Activated B cell treated with CpG ODN at 0.5 μM for 24 hours (primary cell): ENCODE results near the gene PHAF1. TPM values are rescaled to one million over a fixed set of nuclear protein-coding genes. Genes with fewer than 3 reads are reported as not detected.

Source experiments
- ATAC-seq: fragments of 200-7000 bp; cut with Tn5 transposase; one replicate; pipeline ENCODE4 v1.10.0; 2021; ENCODE audit warnings: low read depth, mild to moderate bottlenecking, moderate library complexity
- CTCF ChIA-PET: fragments of 350-600 bp; sonication (Branson Sonifier 250); formaldehyde crosslinking; loops from one replicate; lab custom pipeline; 2021; ENCODE audit warnings: antibody characterized with exemption; lab: Charles Lee
- POLR2A ChIA-PET: fragments of 350-600 bp; sonication (Branson Sonifier 250); formaldehyde crosslinking; loops from one replicate; lab custom pipeline; 2021; ENCODE audit warnings: antibody characterized with exemption; lab: Charles Lee
- DNase-seq: peaks from one replicate; pipeline ENCODE4 v3.0.0; 2022
- H3K27ac Mint-ChIP-seq: one replicate; pipeline ENCODE4 v1.8.0; 2020; ENCODE audit warnings: mixed read lengths
- H3K27me3 Mint-ChIP-seq: one replicate; pipeline ENCODE4 v1.8.0; 2021; ENCODE audit warnings: mixed read lengths
- H3K36me3 Mint-ChIP-seq: one replicate; pipeline ENCODE4 v1.8.0; 2021; ENCODE audit warnings: low read depth, mixed read lengths
- H3K4me1 Mint-ChIP-seq: one replicate; pipeline ENCODE4 v1.8.0; 2021; ENCODE audit warnings: mixed read lengths
- H3K4me3 Mint-ChIP-seq: one replicate; pipeline ENCODE4 v1.8.0; 2020; ENCODE audit warnings: mild to moderate bottlenecking, mixed read lengths
- H3K9me3 Mint-ChIP-seq: one replicate; pipeline ENCODE4 v1.8.0; 2020; ENCODE audit warnings: mixed read lengths
- CTCF ChIP-seq: fragments of 200-600 bp; IDR thresholded peaks from one replicate; pipeline ENCODE4 v1.8.0; 2022; ENCODE audit warnings: antibody characterized with exemption, mild to moderate bottlenecking
- intact Hi-C: fragments of 100-400 bp; cut with micrococcal nuclease; formaldehyde crosslinking; loops from one replicate; pipeline ENCODE4 v1.15.1; 2024
- total RNA-seq: library from RNA; stranded (reverse); gene quantifications from 2 replicates; pipeline ENCODE4 v1.2.3, GENCODE V29; 2022

Gene PHAF1
- 13.8 and 16.9 TPM in 2 replicates for total RNA-seq

- no peaks in the 10 kb centered on the region for H3K9me3 Mint-ChIP-seq
- peak within 1 kb of the TSS; percentile 83 for H3K27ac Mint-ChIP-seq
- no peaks in the 10 kb centered on the region for H3K27me3 Mint-ChIP-seq
- H3K36me3 Mint-ChIP-seq = peaks cover 9% of the 10 kb centered on the region
- H3K4me1 Mint-ChIP-seq = peaks cover 39% of the 10 kb centered on the region
- peak; percentile 96 for DNase-seq
- ChIA-PET POLR2A (interaction anchor here (1.0 kb wide), 2 partner anchors 53 to 81 kb away, joined by 3 to 8 read pairs; partner anchors contain the start of gene CBFB), CTCF (interaction anchor here (0.8 kb wide), 1 partner anchor 8 kb away, joined by 3 read pairs; no protein-coding TSS in a partner anchor)
- TF ChIP-seq CTCF = no peak
- peak; percentile 92 for ATAC-seq
- H3K4me3 Mint-ChIP-seq = peak within 1 kb of the TSS; percentile 91
- intact Hi-C loops = loop anchor here (1.0 to 2.0 kb wide), 2 partner anchors 49 to 80 kb away; partner anchors contain the start of genes CBFB, FBXL8 and TRADD
Observed at GRCh38 chr16:67109407-67110135, at the start of gene PHAF1. PHAF1 (plus strand) TSS chr16:67109941; CDS start chr16:67110176, 235 bp downstream.

- DNase-seq (no peak), ATAC-seq (no peak)
- ChIA-PET CTCF (no interaction called here), POLR2A (no interaction called here)
- no peak for TF ChIP-seq CTCF
- intact Hi-C loops = no loop called here
- Mint-ChIP-seq H3K4me3 (peak overlapping the region; percentile 15), H3K27me3 (no peaks in the 10 kb centered on the region), H3K9me3 (no peaks in the 10 kb centered on the region), H3K4me1 (peaks cover 22% of the 10 kb centered on the region), H3K36me3 (peaks cover 29% of the 10 kb centered on the region), H3K27ac (peak overlapping the region; percentile 3)
Observed at GRCh38 chr16:67063008-67063407, 46.7 kb upstream of the PHAF1 start.

- CTCF ChIA-PET = no interaction called here
Observed at GRCh38 chr16:67068212-67068753, 41.5 kb upstream of the PHAF1 start.

GRCh38 chr16:67071476-67072048 is 38.2 kb upstream of the PHAF1 start:
- CTCF ChIA-PET = no interaction called here
- POLR2A ChIA-PET = no interaction called here
- H3K36me3 Mint-ChIP-seq = peaks cover 62% of the 10 kb centered on the region

More at GRCh38 chr16:67068212-67068753, 41.5 kb upstream of the PHAF1 start:
- Mint-ChIP-seq H3K36me3 (peaks cover 46% of the 10 kb centered on the region), H3K27ac (no peak overlapping the region), H3K4me3 (no peak overlapping the region), H3K27me3 (no peaks in the 10 kb centered on the region), H3K4me1 (peaks cover 3% of the 10 kb centered on the region), H3K9me3 (no peaks in the 10 kb centered on the region)
- TF ChIP-seq CTCF = no peak
- ATAC-seq (no peak), DNase-seq (no peak)
- intact Hi-C loops = no loop called here
- POLR2A ChIA-PET = no interaction called here

More at GRCh38 chr16:67071476-67072048, 38.2 kb upstream of the PHAF1 start:
- DNase-seq (no peak), ATAC-seq (no peak)
- Mint-ChIP-seq H3K4me1 (no peaks in the 10 kb centered on the region), H3K27me3 (no peaks in the 10 kb centered on the region), H3K9me3 (no peaks in the 10 kb centered on the region), H3K27ac (no peak overlapping the region), H3K4me3 (no peak overlapping the region)
- intact Hi-C loops = loop anchor here (5.0 kb wide), 1 partner anchor 34 kb away; no protein-coding TSS in a partner anchor
- no peak for TF ChIP-seq CTCF
